Body of pancreas (tissue), 4 donors: Measurements from ENCODE around the gene TRMT1.

Experiments used
- CTCF ChIP-seq, 7 experiments: fragments of 450-650 bp in 4 of 7; fragments of 200-600 bp in 3 of 7; sonication (generic) in 3 of 7; IDR thresholded peaks; one replicate each; pipeline ENCODE4 v1.5.1; 2016 to 2019; ENCODE audit warnings: antibody characterized with exemption in 7 of 7
- POLR2A ChIP-seq, 3 donors: fragments of 450-650 bp; IDR thresholded peaks; one replicate each; pipeline ENCODE4 v1.6.1; 2016; ENCODE audit warnings: antibody characterized with exemption in 3 of 3, mild to moderate bottlenecking in 2 of 3

GRCh38 chr19:13056052-13056660, 60.4 kb downstream of the TRMT1 start:
- TF ChIP-seq POLR2A (IDR thresholded peaks at IDR 0.05) (no peak), CTCF (IDR thresholded peaks at IDR 0.05) (no peak)
